ELF-1 (cell line): ENCODE measurements around the gene STRIP1.

ENCODE experiments used
- DNase-seq: peaks from one replicate; pipeline ENCODE4 v3.0.0-alpha.2; 2016; ENCODE audit warnings: low read depth, low spot score

The STRIP1 gene, protein sequence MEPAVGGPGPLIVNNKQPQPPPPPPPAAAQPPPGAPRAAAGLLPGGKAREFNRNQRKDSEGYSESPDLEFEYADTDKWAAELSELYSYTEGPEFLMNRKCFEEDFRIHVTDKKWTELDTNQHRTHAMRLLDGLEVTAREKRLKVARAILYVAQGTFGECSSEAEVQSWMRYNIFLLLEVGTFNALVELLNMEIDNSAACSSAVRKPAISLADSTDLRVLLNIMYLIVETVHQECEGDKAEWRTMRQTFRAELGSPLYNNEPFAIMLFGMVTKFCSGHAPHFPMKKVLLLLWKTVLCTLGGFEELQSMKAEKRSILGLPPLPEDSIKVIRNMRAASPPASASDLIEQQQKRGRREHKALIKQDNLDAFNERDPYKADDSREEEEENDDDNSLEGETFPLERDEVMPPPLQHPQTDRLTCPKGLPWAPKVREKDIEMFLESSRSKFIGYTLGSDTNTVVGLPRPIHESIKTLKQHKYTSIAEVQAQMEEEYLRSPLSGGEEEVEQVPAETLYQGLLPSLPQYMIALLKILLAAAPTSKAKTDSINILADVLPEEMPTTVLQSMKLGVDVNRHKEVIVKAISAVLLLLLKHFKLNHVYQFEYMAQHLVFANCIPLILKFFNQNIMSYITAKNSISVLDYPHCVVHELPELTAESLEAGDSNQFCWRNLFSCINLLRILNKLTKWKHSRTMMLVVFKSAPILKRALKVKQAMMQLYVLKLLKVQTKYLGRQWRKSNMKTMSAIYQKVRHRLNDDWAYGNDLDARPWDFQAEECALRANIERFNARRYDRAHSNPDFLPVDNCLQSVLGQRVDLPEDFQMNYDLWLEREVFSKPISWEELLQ

DNA sequence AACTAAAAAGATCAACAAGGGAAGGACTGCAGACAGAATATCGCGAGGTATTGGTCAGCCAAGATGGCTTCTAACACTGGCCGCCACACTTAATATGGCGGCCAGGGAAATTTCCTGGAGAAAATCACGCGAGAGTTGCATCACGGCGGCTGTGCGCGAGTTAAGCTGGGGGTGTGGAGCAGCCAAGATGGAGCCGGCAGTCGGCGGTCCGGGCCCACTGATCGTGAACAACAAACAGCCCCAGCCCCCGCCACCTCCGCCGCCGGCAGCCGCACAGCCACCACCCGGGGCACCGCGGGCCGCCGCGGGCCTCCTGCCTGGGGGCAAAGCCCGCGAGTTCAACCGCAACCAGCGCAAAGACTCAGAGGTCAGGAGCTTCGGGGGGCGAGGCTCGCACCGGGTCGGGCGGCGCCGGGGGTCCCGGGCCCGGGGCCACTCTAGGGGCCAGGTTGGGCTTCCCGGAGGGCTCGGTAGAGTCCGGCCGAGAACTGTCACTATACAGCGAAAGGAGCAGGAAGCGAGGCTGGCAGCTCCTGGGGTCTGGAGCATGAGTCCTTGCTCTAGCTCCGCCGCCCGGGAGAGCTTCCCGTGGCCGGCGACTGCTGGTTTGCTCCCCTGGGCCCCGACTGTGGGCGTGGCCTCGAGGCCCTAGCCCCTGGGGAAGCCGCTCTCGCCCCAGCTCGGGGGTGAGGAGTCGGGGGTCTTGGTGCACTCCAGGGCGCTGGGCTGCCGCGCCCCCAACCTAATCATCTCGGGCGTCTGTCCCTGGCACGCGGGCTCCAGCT is at the start of gene STRIP1:
Gene STRIP1 (plus strand): TSS at position 174 of the 785 bp plus-strand sequence. CDS start 14 bp downstream, at position 188.
- peak; percentile 96 for DNase-seq

DNA sequence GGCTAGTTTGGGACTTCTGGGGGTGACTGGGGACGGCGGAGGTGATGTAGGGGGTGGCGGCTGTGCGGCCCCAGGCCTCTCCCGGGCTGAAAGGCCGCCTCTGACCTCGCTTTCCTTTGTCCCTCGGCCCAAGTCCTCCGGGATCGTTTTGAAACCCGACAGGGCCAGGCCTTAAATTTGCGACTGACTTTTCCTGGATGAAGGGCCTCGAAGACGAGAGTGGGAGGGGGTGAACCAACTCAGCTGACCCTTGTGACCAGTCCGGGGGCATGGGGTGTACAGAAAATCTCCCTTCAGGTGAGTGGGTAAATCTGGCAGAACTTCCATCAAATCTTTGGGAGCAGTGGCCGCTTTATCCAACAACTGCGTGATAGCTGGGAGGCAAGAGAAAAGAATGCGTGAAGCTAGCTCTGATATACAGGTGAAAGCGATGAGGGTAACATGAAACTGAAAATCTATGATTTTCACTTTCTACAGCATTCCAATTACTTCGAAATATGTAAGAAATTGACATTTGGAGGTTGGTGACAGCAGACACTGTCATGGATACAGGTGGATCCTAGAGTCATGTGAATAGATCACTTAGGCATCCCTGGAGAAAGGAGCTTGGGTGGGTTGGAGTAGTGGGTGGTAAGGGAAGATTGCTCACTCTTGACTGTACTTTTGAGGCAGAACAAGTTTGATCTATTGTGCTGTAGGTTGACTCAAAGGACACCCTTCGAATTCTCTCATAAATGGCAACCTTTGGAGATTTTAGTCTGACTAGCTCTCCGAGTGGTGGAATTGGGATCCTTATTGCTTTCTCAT is 49.0 kb upstream of the STRIP1 start:
- DNase-seq, result peak; percentile 47

DNA sequence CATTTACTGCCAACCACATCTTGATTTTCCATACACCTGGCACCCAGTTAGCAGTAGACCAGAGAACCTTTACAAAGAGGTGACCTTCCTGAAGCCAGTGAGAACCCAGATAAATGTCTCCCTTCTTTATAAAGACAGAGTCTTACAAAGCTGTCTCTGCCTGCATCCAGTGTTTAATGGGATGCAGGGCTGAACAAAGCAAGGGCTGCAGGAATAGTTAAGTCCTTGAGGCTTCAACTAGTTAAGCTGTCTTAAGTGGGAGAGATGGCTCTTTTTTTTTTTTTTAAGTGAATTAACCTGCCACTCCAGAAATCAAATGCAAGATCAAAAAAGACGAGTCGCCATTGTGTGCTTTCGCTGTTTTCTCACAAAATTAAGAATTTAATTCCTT is 48.4 kb upstream of the STRIP1 start:
- no peak for DNase-seq

DNA sequence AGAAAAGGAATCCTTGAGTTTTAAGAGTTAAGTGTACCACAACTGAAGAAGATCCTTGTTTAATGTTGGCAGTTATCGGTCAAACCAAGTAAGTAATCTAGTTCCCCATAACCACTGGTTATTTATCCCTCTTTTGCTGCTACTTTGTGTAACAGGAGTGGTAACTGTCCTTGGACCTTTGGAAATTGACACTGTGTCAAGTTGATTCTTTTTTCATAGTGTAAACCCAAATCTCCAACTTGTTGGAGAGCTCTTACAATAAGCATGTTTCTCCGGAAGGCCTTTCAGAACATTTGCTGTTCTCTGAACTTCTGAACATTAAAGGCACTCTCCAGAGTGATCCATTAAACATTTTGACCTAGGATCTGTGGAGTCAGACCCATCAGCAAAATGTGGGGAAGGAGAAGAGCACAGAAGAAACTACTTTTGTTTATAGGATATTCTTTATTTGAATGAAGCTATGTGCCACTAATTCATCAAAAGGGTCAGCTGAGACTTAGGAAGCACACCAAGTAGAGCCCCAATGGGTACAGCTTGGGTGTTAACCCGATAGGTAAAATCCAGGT is 46.0 kb upstream of the STRIP1 start:
- no peak for DNase-seq

DNA sequence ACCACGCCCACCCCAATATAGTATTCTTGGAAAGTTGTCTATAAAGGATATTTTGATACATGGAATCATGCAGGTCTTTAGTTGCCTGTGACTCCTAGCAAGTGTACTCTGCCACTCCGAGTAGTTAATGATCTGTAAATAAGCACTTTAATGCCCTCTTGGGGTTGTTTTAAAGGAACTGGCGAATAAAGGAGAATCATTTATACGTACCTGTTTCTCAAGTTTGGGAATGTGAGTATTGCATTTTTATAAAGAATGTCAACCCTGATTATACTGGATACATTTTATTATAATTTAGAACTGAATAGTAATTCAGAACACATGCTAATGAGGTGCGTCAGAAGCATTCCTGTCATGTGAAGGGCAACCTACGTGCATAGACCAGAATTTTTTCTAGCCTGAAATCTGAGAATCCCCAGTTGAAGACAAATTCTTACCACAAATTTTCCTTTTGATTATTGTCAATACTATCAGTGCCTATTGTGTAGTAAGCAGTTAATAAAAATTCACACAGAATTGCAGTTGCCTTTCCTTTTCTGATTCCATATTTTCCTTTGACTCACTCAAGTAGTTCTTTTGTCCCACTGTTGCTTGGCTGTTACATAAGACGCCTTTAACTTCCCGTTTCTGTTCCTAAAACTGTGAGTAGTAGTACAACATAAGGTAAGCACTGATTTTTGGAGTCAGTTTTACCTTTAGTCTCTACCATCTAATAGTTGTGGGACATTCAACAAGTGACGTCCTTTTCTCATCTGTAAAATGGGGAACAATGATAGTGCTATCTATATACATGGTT is 44.7 kb upstream of the STRIP1 start:
- no peak for DNase-seq

DNA sequence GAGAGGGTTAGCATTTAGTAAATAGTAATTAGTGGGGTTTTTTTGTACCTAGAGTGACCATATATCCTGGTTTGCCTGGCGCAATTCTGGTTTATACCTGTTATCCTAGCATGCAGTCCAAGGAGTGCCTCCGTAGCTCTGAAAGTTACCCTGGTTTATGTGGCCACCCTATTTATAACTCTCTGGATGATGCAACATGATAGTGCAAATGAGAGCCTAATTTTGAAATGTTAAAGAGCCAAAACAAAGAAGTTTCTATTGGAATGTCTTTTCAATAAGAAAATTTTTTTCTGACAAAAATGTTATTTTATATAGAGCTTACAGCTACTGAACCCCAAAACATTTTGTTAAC is 44.1 kb upstream of the STRIP1 start:
- DNase-seq, result no peak

DNA sequence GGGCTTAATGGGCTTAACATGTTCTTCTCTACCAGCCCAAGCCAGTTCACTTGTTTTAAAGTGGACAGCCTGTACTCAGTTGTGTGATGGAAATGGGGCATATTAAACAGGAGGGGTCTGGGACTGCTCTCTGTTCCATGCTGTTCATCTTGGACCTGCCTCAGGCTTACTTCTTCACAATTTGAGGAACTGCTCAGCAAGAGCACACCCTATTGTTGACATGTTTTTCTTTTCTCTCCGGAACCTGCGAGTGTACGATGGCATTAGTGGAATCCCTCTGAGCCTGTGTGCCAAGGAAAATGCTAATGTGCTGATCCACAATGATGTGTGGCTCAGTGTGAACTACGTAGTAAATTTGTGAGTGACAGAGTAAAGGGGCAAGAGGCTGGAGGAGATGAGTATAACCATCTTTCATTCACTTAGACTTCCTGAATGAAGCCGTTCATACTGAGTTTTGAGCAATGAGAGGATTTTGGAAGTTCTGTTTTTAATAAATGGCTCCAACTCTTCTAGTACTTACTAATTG is 43.0 kb upstream of the STRIP1 start:
- DNase-seq, result no peak

DNA sequence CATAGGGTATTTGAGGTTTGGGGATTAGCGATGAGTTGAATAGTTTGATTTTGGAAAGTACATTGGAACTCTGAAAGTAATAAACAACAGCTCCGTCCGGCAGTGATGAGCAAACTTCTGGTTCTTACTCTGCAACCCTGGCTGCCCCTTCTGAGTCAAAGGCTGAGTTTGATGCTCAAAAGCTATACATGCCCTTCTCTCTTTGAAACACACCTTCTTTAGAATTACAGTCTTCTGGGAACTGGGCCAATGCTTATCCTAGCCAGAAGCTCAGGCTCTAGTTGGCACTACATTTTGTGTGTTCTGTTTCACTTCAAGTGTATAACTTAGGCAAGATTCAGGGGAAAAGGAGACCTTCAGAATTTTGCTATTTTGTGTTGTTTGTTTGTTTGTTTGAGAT is 40.5 kb upstream of the STRIP1 start:
- DNase-seq, result no peak

DNA sequence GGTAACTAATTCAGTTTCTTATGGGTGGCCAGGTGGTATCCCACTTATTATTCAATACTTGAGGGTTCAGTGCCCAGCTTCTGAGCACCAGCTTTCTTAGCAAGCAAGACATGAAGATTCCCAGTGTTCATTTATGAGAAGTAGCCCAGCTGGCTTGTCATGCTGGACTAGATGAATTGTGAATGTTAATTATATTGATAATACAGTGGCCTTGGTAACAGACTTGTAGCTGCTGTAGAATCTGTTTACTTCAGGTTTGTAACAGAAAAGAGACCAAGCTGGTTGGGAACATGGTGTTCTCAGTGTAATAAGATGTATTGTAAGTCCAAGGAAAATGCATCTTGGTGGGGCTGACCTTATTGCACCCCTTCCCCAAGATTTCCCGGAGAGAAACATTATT is 39.8 kb upstream of the STRIP1 start:
- DNase-seq, result no peak

DNA sequence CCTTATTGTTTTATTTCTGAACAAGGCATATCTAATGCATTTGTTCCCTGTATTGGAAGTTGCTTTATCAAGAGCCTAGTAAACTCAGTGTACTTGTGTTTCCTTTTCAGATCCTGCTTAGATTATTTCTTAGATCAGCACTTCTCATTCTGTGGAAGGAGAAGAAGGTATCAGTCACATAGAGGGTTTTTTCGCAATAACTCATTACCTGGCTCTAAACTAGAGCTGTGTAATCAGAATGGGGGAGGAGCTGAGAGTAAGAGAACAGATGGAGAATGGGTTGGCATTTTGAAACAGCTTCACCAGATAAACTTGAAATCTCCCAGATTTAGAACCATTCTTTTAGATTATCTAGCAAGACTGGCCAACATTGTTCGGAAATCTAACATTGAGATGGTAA is 38.9 kb upstream of the STRIP1 start:
- DNase-seq, result no peak

DNA sequence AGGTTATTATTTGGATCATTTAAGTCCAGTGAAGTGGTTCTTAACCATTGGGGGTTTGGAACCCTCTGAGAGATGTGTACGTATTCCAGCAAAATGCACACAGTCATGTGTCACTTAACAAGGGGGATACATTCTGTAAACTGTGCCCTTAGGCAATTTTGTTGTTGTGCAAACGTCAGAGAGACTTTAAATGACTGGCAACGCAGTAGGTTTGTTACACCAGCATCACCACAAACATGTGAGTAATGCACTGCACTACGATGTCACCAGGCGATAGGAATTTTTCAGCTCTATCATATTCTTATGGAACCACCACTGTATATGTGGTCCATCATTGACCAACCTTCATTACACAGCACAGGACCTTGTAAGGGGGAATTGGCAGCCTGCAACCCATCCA is 37.9 kb upstream of the STRIP1 start:
- DNase-seq, result no peak

DNA sequence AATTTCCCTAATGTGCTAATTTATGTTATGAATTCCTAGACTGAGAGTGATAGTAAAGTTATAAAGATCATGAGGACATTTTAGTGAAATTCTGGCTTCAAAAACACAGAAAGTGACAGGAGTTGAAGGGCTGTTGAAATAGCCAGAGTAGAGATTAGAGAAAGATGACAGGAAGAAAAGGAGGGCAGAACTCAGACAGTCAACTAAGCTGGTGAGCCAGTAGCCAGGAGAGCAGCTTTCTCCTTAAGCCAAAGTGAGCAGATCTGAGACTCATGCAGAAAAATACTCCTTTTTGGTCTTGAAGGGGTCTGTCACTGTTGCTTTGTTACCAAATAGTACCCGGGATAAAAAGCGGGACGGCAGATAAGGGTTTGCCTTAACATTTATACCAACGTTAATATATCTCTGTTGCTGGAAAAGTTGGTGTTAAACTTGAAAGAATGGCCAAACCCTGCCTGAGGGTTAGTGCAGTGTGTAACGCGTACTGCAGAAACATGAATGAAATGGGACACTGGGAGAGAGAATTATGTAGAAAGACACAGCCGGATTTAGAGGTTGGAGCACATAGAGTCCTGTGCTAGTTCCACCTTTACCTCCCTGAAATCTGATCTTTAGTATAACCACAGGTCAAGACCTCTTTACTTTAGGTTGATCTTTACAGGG is 37.1 kb upstream of the STRIP1 start:
- no peak for DNase-seq

DNA sequence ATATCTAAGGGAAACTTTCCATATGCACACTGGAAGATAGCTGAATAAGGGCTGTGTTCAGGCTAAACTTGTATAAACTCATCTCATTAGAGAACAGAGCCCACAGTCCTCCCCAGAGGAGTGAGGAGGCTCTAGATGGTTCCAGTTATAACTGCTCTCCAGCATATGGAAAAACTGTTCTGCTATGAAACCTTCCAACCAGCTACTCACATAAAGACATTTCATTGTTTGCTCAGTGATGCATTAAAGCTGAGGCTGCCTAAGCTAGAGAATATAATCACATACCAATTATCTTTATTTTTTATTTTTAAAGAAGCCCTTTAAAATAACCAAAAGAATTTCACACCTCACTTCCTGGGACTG is 36.6 kb upstream of the STRIP1 start:
- no peak for DNase-seq

DNA sequence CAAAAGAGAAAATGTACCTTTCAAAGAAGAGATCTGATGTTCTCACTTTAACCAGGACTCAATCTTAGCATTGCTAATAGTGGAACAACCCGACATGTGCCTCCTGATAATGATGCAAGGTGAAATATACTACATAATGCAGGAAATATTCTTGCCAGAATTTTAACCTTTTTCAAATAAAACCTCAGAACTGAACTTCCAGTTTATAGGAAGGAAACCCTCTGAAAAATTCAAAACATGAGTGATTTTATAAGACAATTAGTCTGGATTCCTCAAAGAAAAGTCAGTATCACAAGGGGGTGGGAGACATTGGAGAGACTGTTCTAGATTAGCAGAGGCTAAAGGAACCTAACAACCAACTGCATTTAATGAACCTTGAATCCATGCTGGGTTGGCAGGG is 31.7 kb upstream of the STRIP1 start:
- no peak for DNase-seq

DNA sequence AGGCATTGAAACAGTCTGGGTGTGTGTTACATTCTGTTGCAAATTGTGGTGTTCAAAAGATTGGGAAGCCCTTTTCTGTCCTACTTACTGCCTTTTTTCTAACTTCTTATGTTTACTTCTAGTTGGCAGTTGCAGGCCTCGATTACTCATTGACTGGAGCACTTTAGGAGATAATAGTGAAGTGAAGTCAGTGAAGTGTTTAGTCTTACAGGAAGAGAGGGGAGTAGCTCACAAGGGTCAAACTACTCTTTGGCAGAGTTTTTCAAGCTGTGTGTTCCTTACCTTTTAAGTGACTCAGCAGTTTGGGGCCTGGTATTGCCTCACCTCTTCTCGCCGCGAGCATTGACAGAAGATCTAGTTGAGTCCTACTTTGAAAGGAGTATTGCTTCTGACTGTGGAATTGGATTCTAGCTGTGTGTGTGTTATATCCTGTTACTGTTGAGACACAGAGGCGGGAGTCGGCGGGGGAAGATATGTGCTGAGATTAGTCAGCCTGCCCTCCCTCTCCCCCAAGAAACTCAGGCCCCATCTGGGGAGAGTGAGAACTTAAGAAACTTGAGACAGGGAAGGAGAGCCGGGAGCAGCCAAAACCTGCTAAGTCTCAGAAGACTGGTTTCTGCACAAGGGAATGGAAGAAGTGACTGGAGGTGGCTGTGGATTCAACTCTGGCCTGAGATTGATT is 30.5 kb upstream of the STRIP1 start:
- DNase-seq, result peak; percentile 90

DNA sequence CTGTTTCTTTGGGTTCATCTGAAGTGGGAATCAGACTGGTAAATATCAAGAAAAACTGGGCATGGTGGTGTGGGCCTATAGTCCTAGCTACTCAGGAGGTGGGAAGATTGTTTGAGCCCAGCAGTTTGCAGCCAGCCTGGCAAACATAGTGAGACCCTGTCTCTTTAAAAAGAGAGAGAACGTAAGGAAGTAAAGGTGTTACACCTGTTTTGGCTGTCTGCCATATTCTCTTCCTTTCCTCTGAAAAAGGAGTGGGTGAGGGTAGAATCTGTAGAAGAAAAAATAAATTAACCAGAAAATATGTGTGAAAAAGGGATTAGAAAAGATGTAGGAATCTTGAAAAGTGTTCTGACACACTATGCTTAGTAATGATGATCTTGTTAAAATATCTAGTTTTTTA is 29.8 kb upstream of the STRIP1 start:
- no peak for DNase-seq

DNA sequence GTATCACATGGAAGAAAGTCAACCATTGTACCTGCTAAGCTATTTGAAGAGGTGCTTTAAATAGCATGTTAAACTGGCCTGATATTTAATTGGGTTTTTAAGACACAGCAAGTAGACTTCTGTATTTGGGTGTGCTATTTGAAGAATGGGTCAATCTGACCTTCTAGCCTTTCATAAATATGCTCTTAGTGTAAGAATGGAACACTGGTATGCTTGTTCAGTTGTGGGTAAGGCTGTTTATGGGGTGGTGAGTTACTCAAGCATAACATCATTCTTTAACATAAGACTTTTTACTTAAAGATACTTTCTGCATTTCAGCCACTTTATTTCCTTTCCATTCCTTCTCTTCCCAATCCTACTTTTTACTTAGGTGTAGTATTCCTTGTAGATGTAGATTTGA is 28.5 kb upstream of the STRIP1 start:
- DNase-seq, result no peak

DNA sequence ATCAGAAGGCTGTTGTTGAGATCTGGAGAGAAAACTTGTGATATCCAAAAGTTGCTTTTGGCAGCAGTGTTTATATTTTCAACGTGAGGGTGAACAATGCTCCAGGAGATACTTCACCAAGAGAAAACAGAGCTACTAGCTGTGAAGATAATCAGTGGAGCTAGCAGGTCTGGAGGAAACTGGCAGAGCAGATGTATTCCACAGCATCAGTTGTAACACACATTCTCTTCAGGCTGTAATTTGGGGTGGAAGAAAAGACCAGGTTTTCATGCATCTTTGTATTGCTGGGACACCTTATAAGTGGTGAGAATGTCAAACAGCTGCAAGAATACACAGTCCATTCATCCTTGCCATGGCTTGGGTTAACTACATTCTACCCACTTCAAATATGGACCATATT is 27.9 kb upstream of the STRIP1 start:
- no peak for DNase-seq
